Caco-2 (cell line): ENCODE results near the gene NEGR1. TPM values are rescaled to one million over a fixed set of nuclear protein-coding genes. Genes with fewer than 3 reads are reported as not detected.

Experiments used
- BruUV-seq: library from RNA; stranded (reverse); fragments of 400-500 nt; replicated peaks from 2 replicates; lab custom pipeline; 2021; lab: Mats Ljungman, UMichigan
- CTCF ChIA-PET: fragments of 300-600 bp; sonication (Branson Sonifier 250); formaldehyde crosslinking; loops from one replicate; lab custom pipeline; 2022; ENCODE audit warnings: antibody characterized with exemption; lab: Charles Lee
- POLR2A ChIA-PET: fragments of 300-600 bp; sonication (Branson Sonifier 250); formaldehyde crosslinking; loops from one replicate; lab custom pipeline; 2022; ENCODE audit warnings: antibody characterized with exemption; lab: Charles Lee
- DNase-seq, 2 experiments: peaks; one replicate each; pipeline versions ENCODE4 v3.0.0 to v3.0.0-alpha.2; 2020 to 2022
- H3K27me3 ChIP-seq: replicated peaks from 2 replicates; pipeline ENCODE4 v1.6.0; 2011; ENCODE audit warnings: low read length; ENCODE audit not compliant: control insufficient read depth, insufficient read depth
- H3K36me3 ChIP-seq: 2 replicates; pipeline ENCODE4 v1.5.1; 2011; ENCODE audit warnings: low read length; ENCODE audit not compliant: control insufficient read depth, insufficient read depth
- H3K4me1 ChIP-seq: fragments of 250-450 bp; sonication (Bioruptor Pico); 2 replicates; pipeline ENCODE4 v1.5.1; 2020; ENCODE audit warnings: mild to moderate bottlenecking
- H3K4me3 ChIP-seq: 2 replicates; pipeline ENCODE4 v1.5.1; 2011; ENCODE audit warnings: low read depth, mild to moderate bottlenecking, control low read depth, low read length
- H3K9me3 ChIP-seq: fragments of 250-450 bp; sonication (Bioruptor Pico); 2 replicates; pipeline ENCODE4 v1.5.1; 2020; ENCODE audit warnings: mild to moderate bottlenecking, moderate library complexity
- H3K27ac Mint-ChIP-seq: one replicate; pipeline ENCODE4 v1.8.0; 2022; ENCODE audit warnings: mixed read lengths; ENCODE audit not compliant: unreplicated experiment
- H3K27me3 Mint-ChIP-seq: one replicate; pipeline ENCODE4 v1.8.0; 2022; ENCODE audit warnings: mixed read lengths; ENCODE audit not compliant: insufficient read depth, unreplicated experiment
- H3K36me3 Mint-ChIP-seq: one replicate; pipeline ENCODE4 v1.8.0; 2022; ENCODE audit warnings: mild to moderate bottlenecking, mixed read lengths; ENCODE audit not compliant: insufficient read depth, unreplicated experiment
- H3K4me1 Mint-ChIP-seq: one replicate; pipeline ENCODE4 v1.8.0; 2022; ENCODE audit warnings: low read depth, mixed read lengths; ENCODE audit not compliant: unreplicated experiment
- H3K4me3 Mint-ChIP-seq: one replicate; pipeline ENCODE4 v1.8.0; 2022; ENCODE audit warnings: mild to moderate bottlenecking, moderate library complexity, mixed read lengths; ENCODE audit not compliant: unreplicated experiment
- H3K9me3 Mint-ChIP-seq: one replicate; pipeline ENCODE4 v1.8.0; 2022; ENCODE audit warnings: mixed read lengths; ENCODE audit not compliant: unreplicated experiment
- intact Hi-C: fragments of 100-400 bp; cut with micrococcal nuclease; formaldehyde crosslinking; loops from one replicate; pipeline ENCODE4 v1.10.0; 2022; ENCODE audit not compliant: unreplicated experiment
- total RNA-seq: library from RNA; stranded (reverse); gene quantifications from 2 replicates; pipeline ENCODE4 v1.2.3, GENCODE V29; 2022
- TF ChIP-seq, protein P1 (sequence below), 2 experiments: fragments of 200-600 bp in 1 of 2; IDR thresholded peaks; 1 replicate in 1 of 2; 2 replicates in 1 of 2; pipeline versions ENCODE4 v1.5.1 to v1.8.0; 2011 to 2022; ENCODE audit warnings: antibody characterized with exemption in 1 of 2, control low read depth in 1 of 2, inconsistent platforms in 1 of 2, low read depth in 1 of 2, low read length in 1 of 2, mild to moderate bottlenecking in 1 of 2, moderate library complexity in 1 of 2; ENCODE audit not compliant: insufficient read depth in 1 of 2, severe bottlenecking in 1 of 2, unreplicated experiment in 1 of 2

The NEGR1 gene
- total RNA-seq, 1 experiment from 2014 or later, result not detected

DNA sequence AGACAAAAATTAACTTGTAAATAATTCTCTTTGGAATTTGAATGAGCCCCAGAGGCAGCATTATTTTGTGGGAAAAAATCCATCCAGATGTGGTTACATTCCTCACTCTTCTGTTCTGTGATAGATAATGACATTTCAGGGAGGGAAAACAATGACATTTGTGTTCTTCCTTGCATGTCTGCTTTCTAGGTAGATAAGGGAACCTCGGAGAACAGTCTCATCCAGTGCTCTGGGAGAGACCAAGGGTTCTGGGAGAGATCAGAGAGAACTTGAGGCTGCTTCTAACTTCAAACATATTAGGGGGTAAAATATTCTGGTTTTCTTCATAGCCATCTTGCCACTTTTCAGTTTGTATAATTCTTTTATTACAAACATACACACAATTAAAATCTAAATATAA is 269.2 kb downstream of the NEGR1 start:
- POLR2A ChIA-PET, result no interaction called here
- no peaks in the 10 kb centered on the region for H3K9me3 ChIP-seq
- intact Hi-C loops, result no loop called here
- no peaks in the 10 kb centered on the region for H3K4me1 ChIP-seq
- H3K4me3 ChIP-seq, result no peak overlapping the region
- CTCF ChIA-PET, result no interaction called here
- TF ChIP-seq, protein P1, sequence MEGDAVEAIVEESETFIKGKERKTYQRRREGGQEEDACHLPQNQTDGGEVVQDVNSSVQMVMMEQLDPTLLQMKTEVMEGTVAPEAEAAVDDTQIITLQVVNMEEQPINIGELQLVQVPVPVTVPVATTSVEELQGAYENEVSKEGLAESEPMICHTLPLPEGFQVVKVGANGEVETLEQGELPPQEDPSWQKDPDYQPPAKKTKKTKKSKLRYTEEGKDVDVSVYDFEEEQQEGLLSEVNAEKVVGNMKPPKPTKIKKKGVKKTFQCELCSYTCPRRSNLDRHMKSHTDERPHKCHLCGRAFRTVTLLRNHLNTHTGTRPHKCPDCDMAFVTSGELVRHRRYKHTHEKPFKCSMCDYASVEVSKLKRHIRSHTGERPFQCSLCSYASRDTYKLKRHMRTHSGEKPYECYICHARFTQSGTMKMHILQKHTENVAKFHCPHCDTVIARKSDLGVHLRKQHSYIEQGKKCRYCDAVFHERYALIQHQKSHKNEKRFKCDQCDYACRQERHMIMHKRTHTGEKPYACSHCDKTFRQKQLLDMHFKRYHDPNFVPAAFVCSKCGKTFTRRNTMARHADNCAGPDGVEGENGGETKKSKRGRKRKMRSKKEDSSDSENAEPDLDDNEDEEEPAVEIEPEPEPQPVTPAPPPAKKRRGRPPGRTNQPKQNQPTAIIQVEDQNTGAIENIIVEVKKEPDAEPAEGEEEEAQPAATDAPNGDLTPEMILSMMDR (IDR thresholded peaks at IDR 0.05; ENCODE audit: insufficient read depth in 1 of 2, low read depth in 1 of 2, low read length in 1 of 2, severe bottlenecking in 1 of 2, unreplicated experiment in 1 of 2), result no peak
- Mint-ChIP-seq H3K36me3 (no peaks in the 10 kb centered on the region), H3K9me3 (no peaks in the 10 kb centered on the region), H3K4me3 (no peak overlapping the region), H3K27me3 (no peaks in the 10 kb centered on the region), H3K27ac (no peak overlapping the region), H3K4me1 (no peaks in the 10 kb centered on the region)
- no TSS peak for BruUV-seq
- no peaks in the 10 kb centered on the region for H3K27me3 ChIP-seq
- no peaks in the 10 kb centered on the region for H3K36me3 ChIP-seq
- DNase-seq, result no peak

DNA sequence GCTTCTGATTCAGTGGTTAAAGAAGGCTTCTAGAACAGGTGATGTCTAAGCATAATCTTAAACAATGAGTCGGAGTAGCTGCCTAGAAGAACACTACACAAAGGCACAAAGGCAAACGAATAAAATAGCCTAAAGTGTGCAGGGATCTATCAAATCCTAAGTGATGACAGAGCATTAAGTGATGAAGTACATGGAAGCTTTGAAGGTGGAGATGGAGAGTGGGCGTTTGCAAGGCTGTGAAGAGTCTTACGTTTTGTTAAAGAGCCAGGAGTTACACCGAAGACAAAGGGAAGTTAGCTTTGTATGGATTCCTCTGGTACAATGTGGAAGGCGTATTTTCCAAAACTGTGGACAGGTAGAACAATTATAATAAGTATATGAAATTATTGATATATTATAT is 270.6 kb downstream of the NEGR1 start:
- H3K4me1 Mint-ChIP-seq, result no peaks in the 10 kb centered on the region
- CTCF ChIA-PET, result no interaction called here
- no peaks in the 10 kb centered on the region for H3K4me1 ChIP-seq
- H3K4me3 Mint-ChIP-seq, result no peak overlapping the region
- H3K36me3 Mint-ChIP-seq, result no peaks in the 10 kb centered on the region
- no peak for DNase-seq
- no peak overlapping the region for H3K27ac Mint-ChIP-seq
- intact Hi-C loops, result no loop called here
- H3K9me3 Mint-ChIP-seq, result no peaks in the 10 kb centered on the region
- H3K27me3 ChIP-seq, result no peaks in the 10 kb centered on the region
- BruUV-seq, result no TSS peak
- H3K4me3 ChIP-seq, result no peak overlapping the region
- no peaks in the 10 kb centered on the region for H3K27me3 Mint-ChIP-seq
- TF ChIP-seq, protein P1 (IDR thresholded peaks at IDR 0.05; ENCODE audit: insufficient read depth in 1 of 2, low read depth in 1 of 2, low read length in 1 of 2, severe bottlenecking in 1 of 2, unreplicated experiment in 1 of 2), result no peak
- no peaks in the 10 kb centered on the region for H3K9me3 ChIP-seq
- POLR2A ChIA-PET, result no interaction called here
- no peaks in the 10 kb centered on the region for H3K36me3 ChIP-seq

- CTCF ChIA-PET, result no interaction called here
- Mint-ChIP-seq H3K27me3 (no peaks in the 10 kb centered on the region), H3K4me1 (no peaks in the 10 kb centered on the region)
These were observed 272.3 kb downstream of the NEGR1 start for GRCh38 chr1:72010094-72010431.

More at GRCh38 chr1:72010094-72010431, 272.3 kb downstream of the NEGR1 start:
- H3K9me3 Mint-ChIP-seq, result no peaks in the 10 kb centered on the region
- H3K27me3 ChIP-seq, result no peaks in the 10 kb centered on the region
- BruUV-seq, result no TSS peak
- intact Hi-C loops, result no loop called here
- no peak overlapping the region for H3K27ac Mint-ChIP-seq
- H3K36me3 Mint-ChIP-seq, result no peaks in the 10 kb centered on the region
- H3K4me3 ChIP-seq, result no peak overlapping the region
- DNase-seq, result no peak
- no peaks in the 10 kb centered on the region for H3K9me3 ChIP-seq
- H3K4me3 Mint-ChIP-seq, result no peak overlapping the region
- TF ChIP-seq, protein P1 (IDR thresholded peaks at IDR 0.05; ENCODE audit: insufficient read depth in 1 of 2, low read depth in 1 of 2, low read length in 1 of 2, severe bottlenecking in 1 of 2, unreplicated experiment in 1 of 2), result no peak
- no peaks in the 10 kb centered on the region for H3K4me1 ChIP-seq
- POLR2A ChIA-PET, result no interaction called here
- H3K36me3 ChIP-seq, result no peaks in the 10 kb centered on the region
